Activated T-cell treated with anti-CD3 and anti-CD28 coated beads, Interleukin-2, amount 50 U/mL, for 4 hours (primary cell): Measurements from ENCODE around the gene FA2H. TPM values are rescaled to one million over a fixed set of nuclear protein-coding genes. Genes with fewer than 3 reads are reported as not detected.

ENCODE experiments used
- ATAC-seq, 2 donors: fragments of 200-7000 bp; cut with Tn5 transposase; one replicate each; pipeline ENCODE4 v1.10.0; 2021
- DNase-seq: peaks from one replicate; pipeline ENCODE4 v3.0.0-alpha.2; 2020
- H3K27me3 Mint-ChIP-seq: one replicate; pipeline ENCODE4 v1.8.0; 2021; ENCODE audit warnings: low read depth, mixed read lengths
- H3K36me3 Mint-ChIP-seq: one replicate; pipeline ENCODE4 v1.8.0; 2022; ENCODE audit warnings: mixed read lengths; ENCODE audit not compliant: insufficient read depth
- H3K4me1 Mint-ChIP-seq: one replicate; pipeline ENCODE4 v1.8.0; 2021; ENCODE audit warnings: low read depth, mixed read lengths
- H3K4me3 Mint-ChIP-seq: one replicate; pipeline ENCODE4 v1.8.0; 2021; ENCODE audit warnings: mild to moderate bottlenecking, moderate library complexity, mixed read lengths
- H3K9me3 Mint-ChIP-seq: one replicate; pipeline ENCODE4 v1.8.0; 2021; ENCODE audit warnings: mixed read lengths
- total RNA-seq, 3 donors: library from RNA; stranded (reverse); gene quantifications; one replicate each; pipeline ENCODE4 v1.2.1, GENCODE V29; 2021

FA2H gene
- total RNA-seq, 3 donors from 2014 or later, result 0.43 TPM; not detected in 2

DNA sequence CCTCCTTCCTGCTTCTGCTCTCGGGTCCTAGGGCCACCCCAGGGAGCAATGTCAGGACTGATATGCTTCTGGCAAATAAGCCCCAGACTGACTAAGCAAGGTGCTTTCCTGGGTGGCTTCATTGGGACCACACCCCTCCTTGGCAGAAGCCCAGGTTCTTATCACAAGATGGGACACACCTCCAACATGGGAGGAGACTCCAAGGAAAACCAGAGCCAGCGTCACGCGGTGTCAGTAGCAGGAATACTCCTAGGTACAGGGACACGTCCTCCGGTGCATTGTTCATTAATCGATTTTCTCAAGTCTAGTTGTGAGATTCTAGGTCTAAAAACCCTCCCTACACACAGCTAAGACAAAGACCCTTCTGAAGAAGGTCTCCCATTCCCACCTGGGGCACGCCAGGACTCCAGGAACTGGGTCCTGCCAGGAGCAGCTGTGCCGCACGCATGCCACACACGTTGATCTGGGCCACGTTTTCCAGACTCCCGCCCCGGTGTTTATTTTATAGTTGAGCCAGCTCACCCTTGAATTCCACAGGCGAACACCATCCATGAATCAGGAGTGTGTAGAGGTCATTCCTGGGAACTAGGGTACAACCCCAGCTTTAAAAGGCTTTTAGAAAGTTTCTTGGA lies 30.8 kb downstream of the FA2H start:
- Mint-ChIP-seq H3K27me3 (no peaks in the 10 kb centered on the region), H3K36me3 (no peaks in the 10 kb centered on the region), H3K9me3 (no peaks in the 10 kb centered on the region), H3K4me1 (no peaks in the 10 kb centered on the region), H3K4me3 (no peak overlapping the region)
- ATAC-seq, result no peak
- DNase-seq, result no peak

DNA sequence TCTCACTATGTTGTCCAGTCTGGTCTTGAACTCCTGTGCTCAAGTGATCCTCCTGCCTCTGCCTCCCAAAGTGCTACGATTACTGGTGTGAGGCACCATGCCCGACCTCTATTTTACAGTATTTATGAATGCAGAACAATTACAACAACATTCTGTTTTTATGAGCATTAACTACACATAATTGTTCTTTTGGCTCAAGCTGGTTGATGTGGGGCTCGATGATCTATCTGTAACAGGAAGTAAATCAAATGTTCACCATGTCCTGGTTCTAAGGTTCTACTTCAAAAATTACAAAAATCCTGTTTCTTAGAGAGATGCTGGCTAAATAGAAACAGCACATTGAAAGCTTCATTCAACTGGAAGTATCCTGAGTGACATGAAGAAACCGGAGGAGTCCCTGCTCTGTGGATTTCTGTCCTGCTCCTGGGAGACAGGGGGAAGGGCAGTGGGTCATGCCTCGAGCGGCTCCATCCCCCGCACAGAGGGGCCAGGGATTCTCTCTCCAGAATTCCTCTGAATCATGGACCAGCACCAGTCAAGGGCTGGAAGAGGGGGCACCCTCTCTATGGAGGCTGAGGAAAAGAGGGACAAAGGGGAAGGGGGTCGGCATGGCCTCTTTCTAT lies 31.5 kb downstream of the FA2H start:
- no peak for DNase-seq
- H3K27me3 Mint-ChIP-seq, result no peaks in the 10 kb centered on the region
- H3K4me1 Mint-ChIP-seq, result no peaks in the 10 kb centered on the region
- H3K9me3 Mint-ChIP-seq, result no peaks in the 10 kb centered on the region
- H3K4me3 Mint-ChIP-seq, result no peak overlapping the region
- ATAC-seq, result no peak
- no peaks in the 10 kb centered on the region for H3K36me3 Mint-ChIP-seq

DNA sequence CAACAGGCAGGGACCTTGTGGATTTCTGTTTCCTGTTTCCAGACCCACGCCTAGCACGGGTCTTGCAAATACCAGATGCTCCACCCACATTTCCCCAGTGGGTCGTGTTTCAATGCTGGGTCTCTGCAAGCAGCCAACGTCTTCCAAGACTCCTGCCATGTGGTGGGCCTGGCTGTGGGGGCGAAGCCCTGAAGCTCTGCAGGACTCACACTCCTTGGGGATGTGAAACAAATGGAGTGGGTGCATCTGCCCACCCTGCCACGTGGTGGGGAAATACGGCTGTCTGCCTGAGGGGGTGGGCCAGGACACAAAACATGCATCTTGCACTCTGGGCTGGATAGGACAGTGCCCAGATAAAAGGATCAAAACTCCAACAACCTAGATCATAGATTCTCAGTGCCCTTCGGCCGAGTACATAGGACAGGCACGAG lies 32.6 kb downstream of the FA2H start:
- Mint-ChIP-seq H3K36me3 (no peaks in the 10 kb centered on the region), H3K4me3 (no peak overlapping the region), H3K4me1 (no peaks in the 10 kb centered on the region), H3K27me3 (no peaks in the 10 kb centered on the region), H3K9me3 (no peaks in the 10 kb centered on the region)
- ATAC-seq, result no peak
- DNase-seq, result no peak

DNA sequence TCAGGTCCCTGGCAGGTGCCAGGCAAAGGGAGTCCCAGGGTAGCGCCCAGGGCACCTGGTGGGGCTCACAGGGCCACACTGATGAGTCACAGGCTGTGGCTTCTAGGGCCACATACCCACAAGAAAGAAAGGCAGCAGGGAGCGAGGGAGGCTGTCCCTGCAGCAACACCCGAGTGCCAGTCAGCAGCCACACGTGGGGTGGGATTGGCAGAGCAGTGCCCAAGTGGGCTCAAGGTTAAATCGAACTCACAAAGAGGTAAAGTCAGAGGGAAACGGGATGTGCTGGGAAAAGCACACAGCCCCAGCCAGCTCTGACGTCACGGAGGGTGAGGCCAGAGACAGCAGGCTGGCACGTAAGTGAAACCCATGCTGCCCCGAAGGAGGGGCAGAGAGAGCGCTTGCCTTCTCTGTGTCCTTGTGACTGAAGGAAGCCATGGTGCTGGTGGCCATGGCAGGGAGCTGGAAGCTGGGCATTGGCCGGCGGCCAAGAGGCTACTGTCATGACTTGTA lies 33.8 kb downstream of the FA2H start:
- H3K27me3 Mint-ChIP-seq, result no peaks in the 10 kb centered on the region
- no peak for DNase-seq
- no peak overlapping the region for H3K4me3 Mint-ChIP-seq
- no peaks in the 10 kb centered on the region for H3K36me3 Mint-ChIP-seq
- H3K9me3 Mint-ChIP-seq, result no peaks in the 10 kb centered on the region
- no peaks in the 10 kb centered on the region for H3K4me1 Mint-ChIP-seq
- ATAC-seq, result no peak

DNA sequence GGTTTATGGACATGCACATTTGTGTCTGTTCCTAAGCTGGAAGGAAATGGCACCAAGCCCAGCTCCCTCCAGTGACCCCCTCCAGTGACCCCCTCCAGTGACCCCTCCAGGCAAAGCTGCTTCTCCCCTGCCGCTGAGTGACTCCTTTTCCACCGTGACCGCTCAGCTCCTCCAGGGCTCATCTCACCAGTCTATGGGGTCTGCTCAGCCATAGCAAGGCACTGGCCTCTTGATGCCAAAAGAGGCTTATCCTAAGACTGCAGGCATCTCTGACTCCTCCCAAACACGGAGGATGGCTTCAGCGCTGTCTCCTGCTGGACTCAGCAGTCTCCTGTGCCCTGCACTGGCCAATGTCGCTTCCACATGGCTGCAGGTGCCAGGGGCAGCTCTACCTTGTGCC lies 35.3 kb downstream of the FA2H start:
- ATAC-seq (no peak), DNase-seq (no peak)
- Mint-ChIP-seq H3K4me3 (no peak overlapping the region), H3K4me1 (no peaks in the 10 kb centered on the region), H3K36me3 (no peaks in the 10 kb centered on the region), H3K27me3 (peaks cover 2% of the 10 kb centered on the region), H3K9me3 (no peaks in the 10 kb centered on the region)

DNA sequence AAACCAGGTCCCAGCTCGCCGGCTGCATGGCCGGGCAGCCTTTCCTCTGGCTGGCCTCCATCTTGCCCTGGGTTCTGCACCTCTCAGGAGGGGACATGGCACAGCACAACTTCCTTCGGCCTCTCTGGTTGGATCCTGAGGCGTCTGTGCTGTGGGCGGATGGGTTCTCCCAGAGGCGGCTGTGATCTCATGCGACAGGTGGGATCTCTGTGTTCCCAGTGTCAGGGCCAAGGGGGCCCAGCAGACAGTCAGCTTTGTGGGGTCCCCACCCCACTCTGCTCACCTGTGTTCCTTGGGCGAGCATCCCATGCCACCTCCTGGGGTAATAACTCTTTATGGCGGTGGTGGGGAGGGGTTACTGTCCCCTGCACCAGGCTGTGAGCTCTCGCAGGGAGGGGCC lies 35.8 kb downstream of the FA2H start:
- H3K9me3 Mint-ChIP-seq, result no peaks in the 10 kb centered on the region
- no peak overlapping the region for H3K4me3 Mint-ChIP-seq
- DNase-seq (no peak), ATAC-seq (no peak)
- H3K4me1 Mint-ChIP-seq, result no peaks in the 10 kb centered on the region
- peaks cover 3% of the 10 kb centered on the region for H3K27me3 Mint-ChIP-seq
- H3K36me3 Mint-ChIP-seq, result no peaks in the 10 kb centered on the region

DNA sequence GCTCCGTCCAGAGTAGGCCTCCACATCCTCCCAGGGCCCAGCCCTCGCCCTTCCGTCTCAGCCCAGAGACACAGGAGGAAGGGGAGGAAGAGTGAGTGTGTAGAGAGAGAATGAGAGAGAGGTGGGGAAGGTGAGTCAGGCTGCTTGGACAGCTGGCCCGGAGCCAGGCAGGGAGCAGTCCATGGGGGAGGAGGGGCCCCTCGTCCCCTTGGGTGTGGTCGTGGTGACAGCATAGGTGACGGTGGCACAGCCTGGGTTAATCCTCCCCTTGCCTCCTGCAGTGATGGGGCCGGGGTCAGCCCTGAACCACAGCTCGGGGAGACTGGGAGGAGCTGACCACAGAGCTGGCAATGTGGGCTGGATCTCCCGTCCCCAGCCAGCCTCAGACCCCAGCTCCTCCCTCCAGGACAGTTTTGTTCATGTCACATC lies 36.5 kb downstream of the FA2H start:
- ATAC-seq (no peak), DNase-seq (no peak)
- Mint-ChIP-seq H3K9me3 (no peaks in the 10 kb centered on the region), H3K36me3 (no peaks in the 10 kb centered on the region), H3K4me1 (no peaks in the 10 kb centered on the region), H3K4me3 (no peak overlapping the region), H3K27me3 (peaks cover 3% of the 10 kb centered on the region)

DNA sequence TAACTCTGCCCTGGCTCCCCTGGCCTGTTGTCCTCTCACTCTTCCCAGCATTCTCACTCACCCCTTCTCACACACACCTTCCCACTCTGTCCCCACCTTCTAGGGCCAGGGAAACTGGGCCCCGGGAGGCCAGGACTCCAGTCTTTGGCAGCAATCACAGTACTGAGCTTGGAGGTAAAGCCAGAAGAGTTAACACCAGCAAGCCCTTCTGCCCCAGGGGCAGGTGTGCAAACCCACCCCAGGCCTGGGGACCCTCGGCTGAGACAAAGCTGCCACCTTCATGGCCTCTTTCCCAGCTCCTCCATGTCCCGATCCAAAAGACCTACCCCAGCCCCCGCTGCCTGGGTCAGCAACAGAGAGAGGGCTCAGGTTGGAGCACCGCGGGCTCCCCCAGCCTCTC lies 37.1 kb downstream of the FA2H start:
- H3K36me3 Mint-ChIP-seq, result no peaks in the 10 kb centered on the region

DNA sequence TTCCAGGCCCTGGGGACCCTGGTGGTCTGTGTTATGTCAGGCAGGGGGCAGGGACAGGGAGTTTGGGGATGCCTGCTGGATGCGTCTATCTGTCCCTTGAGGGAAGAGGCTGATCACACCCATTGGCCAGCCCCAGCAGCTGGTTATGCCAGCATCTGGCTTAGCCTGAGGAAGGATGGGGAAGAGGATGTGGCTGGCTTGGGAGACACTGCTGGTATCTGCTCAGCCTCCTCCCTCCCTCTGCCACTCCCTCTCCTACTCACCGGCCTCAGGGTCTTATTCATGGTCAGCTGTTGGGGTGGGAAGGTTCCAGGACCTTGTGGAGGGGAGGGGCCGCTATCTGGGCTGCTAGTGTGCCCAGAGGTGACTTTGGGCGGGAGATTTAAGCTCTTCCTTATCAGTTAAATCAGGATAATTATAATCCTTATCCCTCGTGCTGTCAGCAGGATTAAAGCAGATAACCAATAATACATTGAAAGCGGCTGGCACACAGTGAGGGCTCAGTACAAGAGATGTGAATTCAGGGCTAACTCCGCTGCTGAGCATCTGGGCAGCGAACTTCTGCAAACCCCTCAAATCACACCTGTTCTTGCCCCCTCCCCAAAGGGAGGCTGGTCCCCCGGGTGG lies 38.0 kb downstream of the FA2H start:
- no peaks in the 10 kb centered on the region for H3K9me3 Mint-ChIP-seq
- ATAC-seq, result no peak
- no peak overlapping the region for H3K4me3 Mint-ChIP-seq
- DNase-seq, result no peak
- no peaks in the 10 kb centered on the region for H3K36me3 Mint-ChIP-seq
- no peaks in the 10 kb centered on the region for H3K4me1 Mint-ChIP-seq
- H3K27me3 Mint-ChIP-seq, result peaks cover 3% of the 10 kb centered on the region

More for the DNA sequence above, 37.1 kb downstream of the FA2H start:
- no peak for ATAC-seq
- no peaks in the 10 kb centered on the region for H3K9me3 Mint-ChIP-seq
- DNase-seq, result no peak
- no peak overlapping the region for H3K4me3 Mint-ChIP-seq
- H3K4me1 Mint-ChIP-seq, result no peaks in the 10 kb centered on the region
- H3K27me3 Mint-ChIP-seq, result peaks cover 3% of the 10 kb centered on the region

DNA sequence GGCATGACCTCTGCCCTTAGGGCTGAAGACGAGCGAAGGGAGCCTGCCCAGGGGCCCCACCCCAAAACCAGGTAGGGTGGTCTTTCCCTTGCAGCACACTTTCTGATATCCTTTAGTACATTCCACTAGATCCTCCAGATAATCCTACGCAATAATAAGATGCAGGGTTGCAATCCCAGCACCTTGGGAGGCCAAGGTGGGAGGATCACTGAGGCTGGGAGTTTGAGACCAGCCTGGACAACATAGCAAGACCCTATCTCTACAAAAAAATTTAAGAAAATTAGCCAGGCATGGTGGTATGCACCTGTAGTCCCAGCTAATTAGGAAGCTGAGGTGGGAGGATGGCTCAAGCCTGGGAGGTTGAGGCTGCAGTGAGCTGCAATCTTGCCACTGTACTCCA lies 39.1 kb downstream of the FA2H start:
- Mint-ChIP-seq H3K36me3 (no peaks in the 10 kb centered on the region), H3K27me3 (peaks cover 3% of the 10 kb centered on the region), H3K4me1 (peaks cover under 1% of the 10 kb centered on the region), H3K9me3 (no peaks in the 10 kb centered on the region), H3K4me3 (no peak overlapping the region)
- DNase-seq, result no peak
- ATAC-seq, result no peak

DNA sequence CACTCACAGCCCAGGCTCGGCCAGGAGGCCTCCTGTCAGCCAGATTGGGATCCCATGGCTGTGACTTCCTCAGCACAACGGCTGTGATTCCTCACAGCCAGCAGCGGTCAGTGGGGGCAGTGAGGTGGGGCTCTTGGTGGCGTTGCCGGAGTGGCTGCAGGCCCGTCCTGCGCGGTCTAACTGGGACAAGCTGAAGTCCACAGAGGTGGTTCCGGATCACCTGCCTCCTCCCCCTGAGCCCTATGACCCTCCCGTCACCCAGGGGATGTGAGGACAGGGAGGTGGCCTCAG lies 39.5 kb downstream of the FA2H start:
- no peaks in the 10 kb centered on the region for H3K9me3 Mint-ChIP-seq
- H3K4me1 Mint-ChIP-seq, result peaks cover 5% of the 10 kb centered on the region
- no peak overlapping the region for H3K4me3 Mint-ChIP-seq

DNA sequence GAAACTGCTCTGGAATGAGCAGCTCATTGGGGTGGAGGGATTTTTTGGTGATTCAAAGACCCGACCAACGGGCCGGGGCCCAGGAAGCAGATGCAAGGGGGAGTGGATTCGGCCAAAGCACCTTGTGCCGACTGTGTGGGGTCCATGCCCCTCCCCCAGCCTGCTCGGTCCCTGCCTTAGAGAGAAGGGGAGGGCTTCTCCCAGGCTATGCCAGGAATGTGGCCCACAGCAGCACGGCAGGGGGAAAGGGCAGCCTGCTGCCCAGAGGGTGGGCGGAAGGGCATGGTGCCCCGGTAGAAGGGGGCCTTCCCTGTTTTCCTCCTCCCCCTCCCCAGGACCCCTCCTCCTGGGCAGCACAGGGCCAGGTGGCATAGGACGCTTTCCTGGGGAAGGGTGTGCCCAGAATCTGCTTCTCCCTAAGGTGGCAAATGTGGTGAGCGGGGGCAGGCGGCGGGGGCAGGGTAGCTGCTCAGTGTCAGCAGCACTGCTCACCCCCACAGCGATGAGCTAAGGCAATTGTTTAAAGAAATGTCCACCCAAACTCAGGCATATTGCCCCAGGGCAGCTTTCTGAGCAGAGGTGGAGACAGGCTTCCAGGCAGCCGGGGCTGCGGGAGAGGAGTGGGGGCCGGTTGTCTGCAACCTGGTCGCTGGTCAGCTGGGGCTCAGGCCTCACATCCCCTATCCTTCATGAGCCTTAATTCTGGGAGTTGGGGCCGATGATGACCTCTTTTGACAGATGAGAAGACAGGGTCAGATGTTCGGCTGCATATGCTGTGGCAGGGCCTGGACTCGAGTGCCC lies 40.1 kb downstream of the FA2H start:
- H3K36me3 Mint-ChIP-seq, result no peaks in the 10 kb centered on the region
- no peak for DNase-seq
- H3K27me3 Mint-ChIP-seq, result peaks cover 3% of the 10 kb centered on the region
- H3K9me3 Mint-ChIP-seq, result no peaks in the 10 kb centered on the region
- no peak overlapping the region for H3K4me3 Mint-ChIP-seq
- no peak for ATAC-seq
- peaks cover 7% of the 10 kb centered on the region for H3K4me1 Mint-ChIP-seq

More for the DNA sequence above, 39.5 kb downstream of the FA2H start:
- H3K27me3 Mint-ChIP-seq, result peaks cover 3% of the 10 kb centered on the region
- DNase-seq (no peak), ATAC-seq (no peak)
- H3K36me3 Mint-ChIP-seq, result no peaks in the 10 kb centered on the region

DNA sequence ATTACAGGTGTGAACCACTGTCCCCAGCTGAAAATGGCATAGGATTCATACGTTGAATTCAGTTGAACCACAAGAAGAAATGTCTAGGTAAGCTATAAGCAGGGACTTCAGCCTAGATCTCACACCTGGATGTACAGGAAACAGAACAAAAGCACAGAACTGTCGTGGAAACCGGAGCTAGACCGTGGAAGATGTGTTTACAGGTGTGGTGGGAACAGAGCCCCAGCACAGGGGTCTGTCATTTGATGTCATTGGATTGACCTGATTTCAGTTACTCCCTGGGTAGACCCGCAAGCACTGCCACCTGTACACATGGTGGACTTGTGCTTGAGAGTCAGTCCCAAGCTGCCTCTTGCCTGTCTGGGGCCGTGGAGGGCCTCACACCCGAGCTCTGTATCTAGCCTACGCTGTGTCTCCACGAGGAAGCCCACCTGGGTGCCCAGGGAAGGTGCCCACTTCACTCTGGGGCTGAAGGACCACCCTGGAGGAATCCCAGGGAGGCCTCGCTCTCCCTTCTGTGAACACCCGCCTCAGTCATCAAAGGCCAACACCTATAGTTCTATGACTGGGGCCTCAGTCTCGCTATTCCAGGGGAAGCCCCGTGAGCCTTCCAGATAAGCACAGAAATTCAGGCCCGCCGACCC lies 41.8 kb downstream of the FA2H start:
- Mint-ChIP-seq H3K36me3 (no peaks in the 10 kb centered on the region), H3K9me3 (no peaks in the 10 kb centered on the region), H3K27me3 (peaks cover 3% of the 10 kb centered on the region), H3K4me1 (peaks cover 7% of the 10 kb centered on the region), H3K4me3 (no peak overlapping the region)
- ATAC-seq (no peak), DNase-seq (no peak)

DNA sequence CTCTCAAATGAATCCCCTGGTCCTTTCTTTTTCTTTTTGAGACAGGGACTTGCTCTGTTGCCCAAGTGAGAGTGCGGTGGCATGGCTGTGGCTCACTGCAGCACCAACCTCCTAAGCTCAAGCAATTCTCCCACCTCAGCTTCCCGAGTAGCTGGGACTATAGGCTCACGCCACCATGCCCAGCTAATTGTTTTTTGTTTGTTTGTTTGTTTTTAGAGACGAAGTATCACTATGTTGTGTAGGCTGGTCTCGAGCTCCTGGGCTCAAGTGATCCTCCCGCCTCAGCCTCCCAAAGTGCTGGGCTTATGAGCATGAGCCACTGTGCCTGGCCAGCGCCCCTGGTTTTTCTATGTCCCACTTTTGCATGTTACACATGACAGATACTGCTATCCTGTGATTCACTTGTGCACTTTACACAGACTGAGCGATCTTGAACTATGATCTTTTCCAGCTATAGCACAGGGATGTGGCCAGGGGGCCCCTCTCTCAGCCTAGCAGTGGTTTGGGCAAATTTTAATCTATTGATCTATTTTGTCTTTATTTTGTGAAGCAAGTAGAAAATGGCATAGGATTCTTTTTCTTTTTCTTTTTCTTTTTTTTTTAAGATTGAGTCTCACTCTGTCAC lies 42.7 kb downstream of the FA2H start:
- peaks cover 3% of the 10 kb centered on the region for H3K27me3 Mint-ChIP-seq
- H3K9me3 Mint-ChIP-seq, result peaks cover 5% of the 10 kb centered on the region
- DNase-seq (no peak), ATAC-seq (no peak)
- H3K4me3 Mint-ChIP-seq, result no peak overlapping the region
- no peaks in the 10 kb centered on the region for H3K36me3 Mint-ChIP-seq
- H3K4me1 Mint-ChIP-seq, result peaks cover 7% of the 10 kb centered on the region
